Mucosa of descending colon (tissue), 3 donors: ENCODE data around the gene LRRC14B. TPM values are rescaled to one million over a fixed set of nuclear protein-coding genes. Genes with fewer than 3 reads are reported as not detected.
"Not testable (repeated sequence)": the region's sequence is repeated elsewhere in the genome, so short reads cannot be mapped to it uniquely, and the experiment has no call there.

Experiments used
- ATAC-seq: fragments of 200-7000 bp; cut with Tn5 transposase; one replicate; pipeline ENCODE4 v1.9.1; 2020; ENCODE audit warnings: mild to moderate bottlenecking, moderate library complexity
- DNase-seq, 3 donors: peaks; one replicate each; pipeline ENCODE4 v3.0.0-alpha.2; 2020
- H3K36me3 ChIP-seq: fragments of 200-600 bp; one replicate; pipeline ENCODE4 v1.8.0; 2021; ENCODE audit warnings: low read depth, mild to moderate bottlenecking
- H3K4me1 ChIP-seq: fragments of 200-600 bp; one replicate; pipeline ENCODE4 v1.8.0; 2021; ENCODE audit warnings: low read depth, mild to moderate bottlenecking
- H3K4me3 ChIP-seq: fragments of 200-600 bp; one replicate; pipeline ENCODE4 v1.8.0; 2021; ENCODE audit warnings: mild to moderate bottlenecking
- H3K9me3 ChIP-seq: fragments of 200-600 bp; one replicate; pipeline ENCODE4 v1.8.0; 2021; ENCODE audit warnings: mild to moderate bottlenecking
- CTCF ChIP-seq: fragments of 200-600 bp; IDR thresholded peaks from one replicate; pipeline ENCODE4 v1.8.0; 2022; ENCODE audit warnings: antibody characterized with exemption, mild to moderate bottlenecking
- intact Hi-C, 2 donors: fragments of 100-400 bp; cut with DNase I in 1 of 2; cut with micrococcal nuclease in 1 of 2; formaldehyde crosslinking; loops; one replicate each; pipeline versions ENCODE4 v1.11.0 to v1.11.1; 2022; cut with DNase I, micrococcal nuclease
- total RNA-seq, 3 donors: library from RNA; stranded (reverse); fragmentation: NEBNext Ultra II Directional in 2 of 3; extraction: Animal tissue kit (Norgen Biotek cat#: 25700) in 2 of 3; gene quantifications; one replicate each; pipeline versions ENCODE4 v1.2.1 to v1.2.4, GENCODE V29; 2021 to 2023
- donor health status: DM: no; HTN: no; CAD: no; lungs with moderate emphysema.
- donor health status: DM: no; HTN: no; CAD: no.
- donor health status: DM: no; HTN: yes; CAD: no.

The LRRC14B gene
- total RNA-seq, 3 donors from 2014 or later: not detected

DNA sequence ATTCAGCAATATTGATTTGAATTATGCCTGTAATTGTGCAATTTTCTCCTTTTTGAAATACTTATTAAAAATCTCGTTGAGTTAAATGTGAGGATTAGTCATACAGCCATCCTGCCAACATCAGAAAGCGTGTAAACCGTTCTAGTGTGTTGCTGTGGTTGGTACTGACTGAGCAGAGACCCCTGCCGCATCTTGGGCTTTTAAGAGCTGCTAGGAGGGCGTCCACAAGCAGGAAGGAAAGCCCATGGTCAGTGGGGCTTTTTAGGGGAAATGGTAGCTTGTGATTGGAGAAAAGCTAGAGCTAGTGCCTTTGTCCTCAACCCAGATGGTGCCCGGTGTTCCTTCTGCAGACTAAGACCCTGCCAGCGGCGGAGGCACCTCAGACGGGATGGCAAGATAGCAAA is 28.2 kb downstream of the LRRC14B start:
- H3K36me3 ChIP-seq: no peaks in the 10 kb centered on the region
- no peaks in the 10 kb centered on the region for H3K9me3 ChIP-seq
- peaks cover 4% of the 10 kb centered on the region for H3K4me1 ChIP-seq
- H3K4me3 ChIP-seq: peak overlapping the region; percentile 95
- TF ChIP-seq CTCF: no peak
- intact Hi-C loops: no loop called here
- peak; percentile 5 for ATAC-seq
- peak in 1 of 3 donors; percentile 39 for DNase-seq

- no peak for TF ChIP-seq CTCF
- no peak overlapping the region for H3K4me3 ChIP-seq
- ATAC-seq (no peak), DNase-seq (no peak)
- no peaks in the 10 kb centered on the region for H3K9me3 ChIP-seq
- H3K4me1 ChIP-seq: peaks cover 4% of the 10 kb centered on the region
- intact Hi-C loops: no loop called here
- H3K36me3 ChIP-seq: no peaks in the 10 kb centered on the region
Measured at GRCh38 chr5:219991-220390, 28.7 kb downstream of the LRRC14B start.

DNA sequence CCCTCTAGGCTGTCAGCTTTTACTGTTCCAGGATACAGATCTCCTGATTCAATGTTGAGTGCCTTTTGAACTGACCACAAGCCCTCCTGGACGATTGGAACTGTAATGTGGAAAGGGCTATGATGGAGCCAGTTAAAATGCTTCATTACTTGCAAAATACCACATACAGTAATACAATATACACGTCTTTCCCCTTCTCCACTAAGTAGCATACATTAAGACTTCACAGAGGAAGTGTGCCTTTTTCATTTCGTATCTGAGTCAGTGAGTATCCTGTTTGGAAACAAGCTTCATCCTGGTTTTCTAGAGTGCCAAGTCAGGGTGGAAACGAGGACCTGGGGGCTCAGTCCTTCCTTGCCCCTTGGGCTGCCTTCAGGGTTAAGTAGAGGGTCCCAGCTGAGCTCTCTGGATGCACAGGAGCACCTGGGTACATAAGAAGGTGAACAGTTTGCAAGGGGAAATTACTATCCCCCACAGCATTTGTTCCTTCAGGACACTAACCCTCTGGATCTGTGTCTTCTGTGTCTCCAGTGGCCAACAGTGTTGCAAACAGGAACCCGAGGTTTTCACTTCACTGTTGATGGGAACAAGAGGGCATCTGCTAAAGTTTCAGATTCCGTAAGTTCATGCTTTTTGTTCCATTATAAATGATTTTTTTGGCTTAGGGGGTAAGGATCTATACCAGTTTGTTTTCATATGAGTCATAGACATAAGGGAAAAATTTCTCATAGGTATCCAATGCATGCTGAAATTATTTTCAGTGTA is 31.8 kb downstream of the LRRC14B start:
- DNase-seq, ATAC-seq, intact Hi-C loops, H3K36me3 ChIP-seq, H3K4me3 ChIP-seq, H3K9me3 ChIP-seq, H3K4me1 ChIP-seq: not testable (repeated sequence)

GRCh38 chr5:223791-224190 is 32.5 kb downstream of the LRRC14B start:
- Histone ChIP-seq H3K36me3 (no peaks in the 10 kb centered on the region), H3K4me1 (peaks cover 4% of the 10 kb centered on the region), H3K9me3 (no peaks in the 10 kb centered on the region), H3K4me3 (no peak overlapping the region)
- DNase-seq: no peak
- TF ChIP-seq CTCF: no peak
- no peak for ATAC-seq
- intact Hi-C loops: no loop called here

GRCh38 chr5:225334-225733 is 34.0 kb downstream of the LRRC14B start:
- Histone ChIP-seq H3K9me3 (no peaks in the 10 kb centered on the region), H3K36me3 (no peaks in the 10 kb centered on the region), H3K4me1 (peaks cover 4% of the 10 kb centered on the region), H3K4me3 (no peak overlapping the region)
- no peak for DNase-seq
- TF ChIP-seq CTCF: no peak
- intact Hi-C loops: no loop called here
- no peak for ATAC-seq

GRCh38 chr5:227375-227774 is 36.1 kb downstream of the LRRC14B start:
- intact Hi-C loops, H3K36me3 ChIP-seq, H3K9me3 ChIP-seq, H3K4me3 ChIP-seq, H3K4me1 ChIP-seq, DNase-seq, ATAC-seq: not testable (repeated sequence)

- ATAC-seq: no peak
- Histone ChIP-seq H3K36me3 (no peaks in the 10 kb centered on the region), H3K4me3 (no peak overlapping the region), H3K9me3 (no peaks in the 10 kb centered on the region), H3K4me1 (no peaks in the 10 kb centered on the region)
- DNase-seq: no peak
- no peak for TF ChIP-seq CTCF
- intact Hi-C loops: no loop called here
Measured at GRCh38 chr5:228886-229285, 37.6 kb downstream of the LRRC14B start.
